ENCODE data around the gene NVL.

Gene NVL

GRCh38 chr1:224356685-224357625, 27.0 kb upstream of the NVL start, which contains the start of gene CNIH4 (continued):
- TF ChIP-seq OSR2 (tag by site-specific recombination; IDR thresholded peaks at IDR 0.05) (no peak), ZBTB20 (tag by site-specific recombination; IDR thresholded peaks at IDR 0.05) (peak; percentile 100), YY2 (tag by site-specific recombination; IDR thresholded peaks at IDR 0.05) (peak; percentile 9; the same call in 1 of the 2 replicates), ZNF146 (tag by site-specific recombination; IDR thresholded peaks at IDR 0.05) (peak; percentile 26; the same call in 1 of the 2 replicates), HIC1 (tag by site-specific recombination; IDR thresholded peaks at IDR 0.05) (peak; percentile 93), REPIN1 (tag by site-specific recombination; IDR thresholded peaks at IDR 0.05; ENCODE audit: low read depth) (peak; percentile 84; the same call in 1 of the 2 replicates), KLF7 (tag by site-specific recombination; IDR thresholded peaks at IDR 0.05; ENCODE audit: borderline replicate concordance) (peak; percentile 49; the same call in 1 of the 2 replicates), ZNF692 (tag by site-specific recombination; IDR thresholded peaks at IDR 0.05) (peak; percentile 84; the same call in 1 of the 2 replicates), ZNF274 (IDR thresholded peaks at IDR 0.05; ENCODE audit: low read length) (no peak), ZNF274 (tag by site-specific recombination; IDR thresholded peaks at IDR 0.05; ENCODE audit: borderline replicate concordance) (no peak), ZSCAN30 (tag by site-specific recombination; IDR thresholded peaks at IDR 0.05) (peak; percentile 74), ZNF785 (tag by site-specific recombination; IDR thresholded peaks at IDR 0.05) (no peak), GLI4 (tag by site-specific recombination; IDR thresholded peaks at IDR 0.05) (peak; percentile 72; the same call in 1 of the 2 replicates), ZNF362 (tag by site-specific recombination; IDR thresholded peaks at IDR 0.05) (peak; percentile 99), ZNF664 (tag by site-specific recombination; IDR thresholded peaks at IDR 0.05) (no peak), ZNF529 (tag by site-specific recombination; IDR thresholded peaks at IDR 0.05; ENCODE audit: insufficient replicate concordance) (no peak), ZNF148 (tag by site-specific recombination; IDR thresholded peaks at IDR 0.05; ENCODE audit: borderline replicate concordance) (no peak), ZNF510 (tag by site-specific recombination; IDR thresholded peaks at IDR 0.05; ENCODE audit: insufficient replicate concordance) (no peak), ZBTB7A (tag by site-specific recombination; IDR thresholded peaks at IDR 0.05; ENCODE audit: low read depth) (peak; percentile 80; the same call in 1 of the 2 replicates), ZBTB8A (tag by site-specific recombination; IDR thresholded peaks at IDR 0.05) (peak; percentile 99), ZNF677 (tag by site-specific recombination; IDR thresholded peaks at IDR 0.05) (peak; percentile 63; the same call in 1 of the 2 replicates), ZNF449 (tag by site-specific recombination; IDR thresholded peaks at IDR 0.05) (peak; percentile 72), ZFP41 (tag by site-specific recombination; IDR thresholded peaks at IDR 0.05; ENCODE audit: borderline replicate concordance) (no peak), ZNF366 (tag by site-specific recombination; conservative IDR thresholded peaks at IDR 0.05) (peak; percentile 92), KLF1 (tag by site-specific recombination; IDR thresholded peaks at IDR 0.05) (peak; percentile 72), ZFHX2 (tag by site-specific recombination; conservative IDR thresholded peaks at IDR 0.05) (peak; percentile 89), ZNF561 (tag by site-specific recombination; IDR thresholded peaks at IDR 0.05; ENCODE audit: borderline replicate concordance) (peak; percentile 93), ZNF223 (tag by site-specific recombination; IDR thresholded peaks at IDR 0.05) (peak; percentile 75)

Measured in HEK293 (cell line).